Measurements from ENCODE around the gene PCDHGA4. TPM values are rescaled to one million over a fixed set of nuclear protein-coding genes. Genes with fewer than 3 reads are reported as not detected.

The PCDHGA4 gene
- total and polyA plus RNA-seq, 2 of the 13 experiments (the other 11 are each of a cell fraction or from before 2014, with no cell fraction given) = 0.49 to 0.58 TPM

GRCh38 chr5:141320225-141321169 is 34.3 kb upstream of the PCDHGA4 start, which contains the start of gene TAF7 (continued):
- TF ChIP-seq SYNCRIP (IDR thresholded peaks at IDR 0.05; ENCODE audit: insufficient read depth, low read depth, low read length) = no peak
- TF ChIP-seq ZNF800 (CRISPR knock-in tag; IDR thresholded peaks at IDR 0.05) = no peak
- peak; percentile 87 for TF ChIP-seq ZNF567 (CRISPR knock-in tag; IDR thresholded peaks at IDR 0.05; ENCODE audit: borderline replicate concordance)
- TF ChIP-seq PHF20 (CRISPR knock-in tag; IDR thresholded peaks at IDR 0.05) = peak; percentile 78
- TF ChIP-seq RNF2 (conservative IDR thresholded peaks at IDR 0.05; ENCODE audit: low read depth) = peak; percentile 61; the same call in 1 of the 2 replicates
- peak; percentile 52; the same call in 1 of the 2 replicates for TF ChIP-seq DR1 (CRISPR knock-in tag; IDR thresholded peaks at IDR 0.05)
- TF ChIP-seq ZNF775 (CRISPR knock-in tag; IDR thresholded peaks at IDR 0.05; ENCODE audit: borderline replicate concordance) = 0 out of 2 replicates have a peak, but pooled peaks have one; percentile 41
- 0 out of 2 replicates have a peak, but pooled peaks have one; percentile 11 for TF ChIP-seq ZNF431 (CRISPR knock-in tag; IDR thresholded peaks at IDR 0.05; ENCODE audit: borderline replicate concordance, low read depth)
- no peak for TF ChIP-seq NFIB (CRISPR knock-in tag; IDR thresholded peaks at IDR 0.05; ENCODE audit: borderline replicate concordance)
- peak; percentile 37; the same call in 1 of the 2 replicates for TF ChIP-seq FOXJ3 (CRISPR knock-in tag; IDR thresholded peaks at IDR 0.05; ENCODE audit: borderline replicate concordance)
- no peak for TF ChIP-seq LCORL (IDR thresholded peaks at IDR 0.05)
- peak; percentile 62; the same call in 1 of the 2 replicates for TF ChIP-seq LCORL (CRISPR knock-in tag; IDR thresholded peaks at IDR 0.05)
- no peak for TF ChIP-seq ZNF432 (CRISPR knock-in tag; IDR thresholded peaks at IDR 0.05; ENCODE audit: borderline replicate concordance)
- peak; percentile 43; the same call in 1 of the 2 replicates for TF ChIP-seq FOXO1 (CRISPR knock-in tag; IDR thresholded peaks at IDR 0.05)
- no peak for TF ChIP-seq ZNF34 (CRISPR knock-in tag; IDR thresholded peaks at IDR 0.05; ENCODE audit: borderline replicate concordance)
- no peak for TF ChIP-seq ZC3H4 (CRISPR knock-in tag; IDR thresholded peaks at IDR 0.05; ENCODE audit: borderline replicate concordance)
- no peak for TF ChIP-seq MIER2 (CRISPR knock-in tag; IDR thresholded peaks at IDR 0.05)
- TF ChIP-seq ZNF20 (CRISPR knock-in tag; IDR thresholded peaks at IDR 0.05) = peak; percentile 62; the same call in 1 of the 2 replicates
- TF ChIP-seq NFAT5 (CRISPR knock-in tag; IDR thresholded peaks at IDR 0.05) = 0 out of 2 replicates have a peak, but pooled peaks have one; percentile 38
- TF ChIP-seq EEA1 (CRISPR knock-in tag; IDR thresholded peaks at IDR 0.05; ENCODE audit: borderline replicate concordance) = 0 out of 2 replicates have a peak, but pooled peaks have one; percentile 93
- peak; percentile 75 for TF ChIP-seq HOXA5 (CRISPR knock-in tag; IDR thresholded peaks at IDR 0.05)
- 0 out of 2 replicates have a peak, but pooled peaks have one; percentile 73 for TF ChIP-seq ZFP37 (CRISPR knock-in tag; IDR thresholded peaks at IDR 0.05; ENCODE audit: borderline replicate concordance)

All from HepG2 (cell line).